Epithelial cell of esophagus (primary cell): ENCODE results near the gene PARD3.
"Not testable (repeated sequence)": the region's sequence is repeated elsewhere in the genome, so short reads cannot be mapped to it uniquely, and the experiment has no call there.

Experiments used
- DNase-seq: peaks from one replicate; pipeline ENCODE4 v3.0.0; 2010; ENCODE audit warnings: low read depth
- H3K4me3 ChIP-seq: 2 replicates; pipeline ENCODE4 v1.5.1; 2011; ENCODE audit warnings: mild to moderate bottlenecking, low read length, control low read depth
- TF ChIP-seq, protein P1 (sequence below): IDR thresholded peaks from 2 replicates; pipeline ENCODE4 v1.5.1; 2011; ENCODE audit warnings: low read depth, mild to moderate bottlenecking, low read length, control low read depth, inconsistent platforms; ENCODE audit not compliant: insufficient read depth; ENCODE audit errors: missing control alignments

Gene PARD3

DNA sequence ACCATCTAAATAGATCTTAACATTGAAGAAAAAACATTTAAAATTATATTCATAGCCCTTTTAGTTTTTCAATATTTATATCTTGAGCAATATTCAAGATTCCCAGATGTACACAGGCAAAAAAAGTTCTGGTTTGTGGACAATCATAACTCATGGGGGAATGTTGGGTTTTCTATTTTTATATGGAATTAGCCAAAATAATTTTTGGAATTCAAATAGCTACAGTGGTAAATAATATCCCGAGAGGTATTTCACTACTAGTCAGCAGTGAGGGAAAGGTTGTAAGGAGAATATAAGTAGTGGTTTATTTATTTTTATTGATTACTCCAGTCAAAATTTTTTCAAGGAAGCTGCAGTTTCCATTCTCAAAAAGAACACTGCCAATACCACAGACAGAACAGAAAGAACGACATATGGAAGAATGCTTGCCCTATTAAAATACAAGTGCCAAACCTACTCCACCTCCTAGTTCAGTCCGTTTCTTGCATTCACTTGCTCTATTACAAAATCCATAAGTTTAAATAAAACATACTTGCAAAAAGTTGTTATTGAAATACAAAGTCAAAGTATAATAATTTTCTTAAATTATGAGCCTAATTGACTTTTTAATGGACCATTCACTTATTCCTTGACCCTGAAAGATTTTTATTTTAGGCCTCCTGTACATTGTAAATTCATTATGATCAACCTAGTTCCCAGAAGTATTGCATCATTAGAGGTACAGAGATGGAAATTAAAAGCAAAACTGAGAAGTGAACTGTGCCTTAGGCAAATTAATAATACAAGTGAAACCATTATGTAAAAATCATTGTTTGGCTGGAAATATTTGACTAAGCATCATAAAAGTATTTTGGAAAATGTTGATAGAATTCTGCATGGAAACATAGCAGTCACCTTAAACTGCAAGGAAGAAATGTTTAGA lies 533.2 kb downstream of the PARD3 start:
- TF ChIP-seq, protein P1, sequence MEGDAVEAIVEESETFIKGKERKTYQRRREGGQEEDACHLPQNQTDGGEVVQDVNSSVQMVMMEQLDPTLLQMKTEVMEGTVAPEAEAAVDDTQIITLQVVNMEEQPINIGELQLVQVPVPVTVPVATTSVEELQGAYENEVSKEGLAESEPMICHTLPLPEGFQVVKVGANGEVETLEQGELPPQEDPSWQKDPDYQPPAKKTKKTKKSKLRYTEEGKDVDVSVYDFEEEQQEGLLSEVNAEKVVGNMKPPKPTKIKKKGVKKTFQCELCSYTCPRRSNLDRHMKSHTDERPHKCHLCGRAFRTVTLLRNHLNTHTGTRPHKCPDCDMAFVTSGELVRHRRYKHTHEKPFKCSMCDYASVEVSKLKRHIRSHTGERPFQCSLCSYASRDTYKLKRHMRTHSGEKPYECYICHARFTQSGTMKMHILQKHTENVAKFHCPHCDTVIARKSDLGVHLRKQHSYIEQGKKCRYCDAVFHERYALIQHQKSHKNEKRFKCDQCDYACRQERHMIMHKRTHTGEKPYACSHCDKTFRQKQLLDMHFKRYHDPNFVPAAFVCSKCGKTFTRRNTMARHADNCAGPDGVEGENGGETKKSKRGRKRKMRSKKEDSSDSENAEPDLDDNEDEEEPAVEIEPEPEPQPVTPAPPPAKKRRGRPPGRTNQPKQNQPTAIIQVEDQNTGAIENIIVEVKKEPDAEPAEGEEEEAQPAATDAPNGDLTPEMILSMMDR = no peak
- peak; percentile 49 for DNase-seq
- H3K4me3 ChIP-seq = no peak overlapping the region

DNA sequence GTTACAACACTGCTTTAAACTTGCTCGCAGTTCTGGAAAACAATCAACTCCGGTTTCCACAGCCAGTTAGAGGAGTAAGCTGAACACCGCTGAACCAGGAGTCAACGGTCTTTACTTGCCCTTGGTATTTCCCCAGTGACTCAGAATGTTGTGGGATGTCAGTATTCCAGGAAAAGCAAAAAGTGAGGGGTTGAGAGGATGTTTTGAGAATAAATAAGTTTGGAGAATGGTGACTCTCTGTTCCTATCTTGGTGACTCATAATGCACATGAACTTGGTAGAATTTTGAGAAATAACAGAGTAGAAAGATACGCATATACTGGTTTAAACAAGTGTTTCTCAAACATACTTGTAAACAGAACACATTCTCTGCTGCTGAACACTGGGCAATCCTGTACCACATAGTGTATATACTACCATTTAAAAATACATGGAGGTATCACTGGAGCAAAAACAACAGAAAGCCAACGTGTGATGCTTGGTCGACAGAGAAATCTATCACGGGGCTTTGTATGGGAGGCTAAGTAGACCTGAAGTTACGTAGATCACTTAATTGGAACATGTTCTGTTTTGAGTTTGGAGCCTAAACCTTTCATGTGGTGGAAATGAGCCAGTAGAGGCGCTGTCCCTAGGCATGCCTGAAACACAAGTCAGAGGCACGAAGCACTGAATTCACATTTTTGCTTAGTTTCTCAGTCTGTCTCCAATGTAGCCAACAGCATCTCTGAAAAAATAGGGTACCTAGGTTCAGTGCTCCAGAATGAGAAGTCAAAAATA lies 534.3 kb downstream of the PARD3 start:
- peak; percentile 95 for DNase-seq
- no peak overlapping the region for H3K4me3 ChIP-seq

DNA sequence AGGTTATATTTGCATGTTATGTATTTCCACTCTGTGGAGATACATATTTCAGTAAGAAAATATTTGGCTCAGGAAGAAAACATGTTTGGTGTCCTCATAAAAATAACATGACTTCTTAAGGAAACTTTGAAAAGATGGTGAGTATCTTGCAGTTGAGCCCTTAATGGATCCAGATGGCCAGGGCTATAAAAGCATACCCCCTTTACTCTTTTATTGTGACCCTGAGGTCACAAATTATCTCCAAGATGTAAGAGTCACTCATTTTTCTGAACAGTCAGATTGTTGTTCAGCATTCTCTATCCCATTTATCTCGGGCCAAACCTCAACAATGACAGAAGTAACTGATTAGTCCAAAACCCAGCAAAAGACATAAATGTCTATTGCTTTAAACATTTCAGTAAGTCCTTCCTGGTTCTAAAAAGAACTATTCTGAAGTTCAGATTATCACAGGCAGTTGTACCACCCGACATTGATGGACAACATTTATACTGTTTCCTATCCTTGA lies 539.4 kb downstream of the PARD3 start:
- no peak for DNase-seq
- TF ChIP-seq, protein P1 = no peak

More for the DNA sequence above, 534.3 kb downstream of the PARD3 start:
- TF ChIP-seq, protein P1 = peak; percentile 60

DNA sequence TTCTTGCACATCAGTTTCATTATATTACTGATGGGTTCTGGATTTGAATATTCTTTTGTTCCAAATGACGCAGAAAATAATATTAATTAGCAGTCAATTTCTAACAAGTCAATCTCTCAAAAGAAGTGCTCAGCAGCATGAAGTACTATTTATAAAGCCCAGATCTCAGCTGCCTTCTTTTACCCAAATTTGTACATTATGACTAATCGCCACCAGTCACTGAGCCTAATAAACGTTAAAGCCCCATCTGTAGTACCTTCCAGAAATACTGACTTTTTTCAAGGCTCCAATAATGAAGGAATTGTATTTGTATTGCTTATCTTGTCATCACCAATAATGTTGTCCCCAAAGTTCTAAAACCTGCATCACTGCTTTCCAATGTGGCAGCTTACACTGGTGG lies 540.2 kb downstream of the PARD3 start:
- no peak for DNase-seq
- TF ChIP-seq, protein P1 = no peak
- no peak overlapping the region for H3K4me3 ChIP-seq

More for the DNA sequence above, 539.4 kb downstream of the PARD3 start:
- no peak overlapping the region for H3K4me3 ChIP-seq

DNA sequence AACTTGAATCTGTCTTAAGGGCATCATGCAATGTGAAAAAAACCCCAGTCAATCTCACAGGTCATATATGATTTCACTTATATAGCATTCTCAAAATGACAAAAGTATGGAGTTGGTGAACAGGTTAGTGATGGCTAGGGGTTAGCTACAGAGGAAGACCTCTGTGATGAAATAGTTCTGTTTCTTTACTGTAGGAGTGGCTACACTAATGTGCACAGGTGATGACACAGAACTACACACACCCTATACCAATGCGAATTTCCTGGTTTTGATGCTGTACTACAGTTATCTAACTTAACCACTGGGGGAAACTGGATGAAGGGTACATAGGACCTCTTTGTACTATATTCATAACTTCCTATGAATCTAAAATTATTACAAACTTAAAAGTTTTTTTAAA lies 541.8 kb downstream of the PARD3 start:
- DNase-seq = peak; percentile 74
- TF ChIP-seq, protein P1 = no peak
- H3K4me3 ChIP-seq = no peak overlapping the region

DNA sequence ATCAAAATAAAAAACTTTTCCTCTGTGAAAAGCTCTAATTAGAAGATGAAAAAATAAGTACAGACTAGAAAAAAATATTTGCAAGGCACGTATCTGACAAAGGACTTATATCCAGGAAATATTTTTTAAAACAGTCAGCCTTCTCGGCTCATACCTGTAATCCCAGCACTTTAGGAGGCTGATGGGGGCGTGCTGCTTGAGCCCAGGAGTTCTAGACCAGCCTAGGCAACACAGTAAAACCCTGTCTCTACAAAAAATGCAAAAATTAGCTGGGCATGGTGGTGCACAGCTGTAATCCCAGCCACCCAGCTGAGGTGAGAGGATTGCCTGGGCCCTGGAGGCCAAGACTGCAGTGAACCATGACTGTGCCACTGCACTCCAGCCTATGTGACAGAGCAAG lies 542.8 kb downstream of the PARD3 start:
- no peak for DNase-seq
- no peak overlapping the region for H3K4me3 ChIP-seq
- TF ChIP-seq, protein P1 = no peak

DNA sequence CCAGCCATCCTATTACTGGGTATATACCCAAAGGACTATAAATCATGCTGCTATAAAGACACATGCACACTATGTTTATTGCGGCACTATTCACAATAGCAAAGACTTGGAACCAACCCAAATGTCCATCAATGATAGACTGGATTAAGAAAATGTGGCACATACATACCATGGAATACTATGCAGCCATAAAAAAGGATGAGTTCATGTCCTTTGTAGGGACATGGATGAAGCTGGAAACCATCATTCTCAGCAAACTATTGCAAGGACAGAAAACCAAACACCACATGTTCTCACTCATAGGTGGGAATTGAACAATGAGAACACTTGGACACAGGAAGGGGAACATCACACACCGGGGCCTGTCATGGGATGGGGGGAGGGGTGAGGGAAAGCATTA lies 546.7 kb downstream of the PARD3 start:
- H3K4me3 ChIP-seq, DNase-seq: not testable (repeated sequence)
